ENCODE data around the gene RCAN2. TPM values are rescaled to one million over a fixed set of nuclear protein-coding genes. Genes with fewer than 3 reads are reported as not detected.

RCAN2 gene
- total RNA-seq, 1 donor from 2014 or later, result 4.6 TPM

DNA sequence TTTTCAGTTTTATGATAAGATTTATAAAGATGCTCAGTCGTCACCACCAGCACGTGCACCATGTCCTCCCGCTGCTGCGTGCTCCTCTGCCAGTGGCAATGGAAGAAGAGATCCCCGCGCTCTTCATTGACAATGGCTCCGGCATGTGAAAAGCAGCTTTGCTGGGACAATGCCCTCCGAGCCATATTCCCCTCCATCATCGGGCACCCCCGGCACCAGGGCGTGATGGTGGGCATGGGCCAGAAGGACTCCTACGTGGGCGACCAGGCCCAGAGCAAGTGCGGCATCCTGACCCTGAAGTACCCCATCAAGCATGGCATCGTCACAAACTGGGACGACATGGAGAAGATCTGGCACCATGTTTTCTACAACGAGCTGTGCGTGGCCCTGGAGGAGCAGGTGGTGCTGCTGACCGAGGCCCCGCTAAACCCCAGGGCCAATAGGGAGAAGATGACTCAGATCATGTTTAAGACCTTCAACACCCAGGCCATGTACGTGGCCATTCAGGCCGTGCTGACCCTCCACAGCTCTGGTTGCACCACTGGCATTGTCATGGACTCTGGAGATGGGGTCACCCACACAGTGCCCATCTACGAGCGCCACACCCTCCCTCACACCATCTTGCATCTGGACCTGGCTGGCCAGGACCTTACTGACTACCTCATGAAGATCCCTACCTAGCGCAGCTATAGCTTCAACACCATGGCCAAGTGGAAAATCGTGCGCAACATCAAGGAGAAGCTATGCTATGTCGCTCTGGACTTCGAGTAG lies 286.2 kb downstream of the RCAN2 start:
- H3K36me3 Mint-ChIP-seq, result no peaks in the 10 kb centered on the region
- peaks cover 4% of the 10 kb centered on the region for H3K9me3 Mint-ChIP-seq
- DNase-seq (ENCODE audit: extremely low spot score, unreplicated experiment), result no peak
- no peak overlapping the region for H3K4me3 Mint-ChIP-seq
- TF ChIP-seq, protein P1, sequence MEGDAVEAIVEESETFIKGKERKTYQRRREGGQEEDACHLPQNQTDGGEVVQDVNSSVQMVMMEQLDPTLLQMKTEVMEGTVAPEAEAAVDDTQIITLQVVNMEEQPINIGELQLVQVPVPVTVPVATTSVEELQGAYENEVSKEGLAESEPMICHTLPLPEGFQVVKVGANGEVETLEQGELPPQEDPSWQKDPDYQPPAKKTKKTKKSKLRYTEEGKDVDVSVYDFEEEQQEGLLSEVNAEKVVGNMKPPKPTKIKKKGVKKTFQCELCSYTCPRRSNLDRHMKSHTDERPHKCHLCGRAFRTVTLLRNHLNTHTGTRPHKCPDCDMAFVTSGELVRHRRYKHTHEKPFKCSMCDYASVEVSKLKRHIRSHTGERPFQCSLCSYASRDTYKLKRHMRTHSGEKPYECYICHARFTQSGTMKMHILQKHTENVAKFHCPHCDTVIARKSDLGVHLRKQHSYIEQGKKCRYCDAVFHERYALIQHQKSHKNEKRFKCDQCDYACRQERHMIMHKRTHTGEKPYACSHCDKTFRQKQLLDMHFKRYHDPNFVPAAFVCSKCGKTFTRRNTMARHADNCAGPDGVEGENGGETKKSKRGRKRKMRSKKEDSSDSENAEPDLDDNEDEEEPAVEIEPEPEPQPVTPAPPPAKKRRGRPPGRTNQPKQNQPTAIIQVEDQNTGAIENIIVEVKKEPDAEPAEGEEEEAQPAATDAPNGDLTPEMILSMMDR (conservative IDR thresholded peaks at IDR 0.05), result no peak
- peaks cover 5% of the 10 kb centered on the region for H3K27me3 Mint-ChIP-seq
- H3K27ac Mint-ChIP-seq, result no peak overlapping the region
- H3K4me1 Mint-ChIP-seq (ENCODE audit: unreplicated experiment), result no peaks in the 10 kb centered on the region

DNA sequence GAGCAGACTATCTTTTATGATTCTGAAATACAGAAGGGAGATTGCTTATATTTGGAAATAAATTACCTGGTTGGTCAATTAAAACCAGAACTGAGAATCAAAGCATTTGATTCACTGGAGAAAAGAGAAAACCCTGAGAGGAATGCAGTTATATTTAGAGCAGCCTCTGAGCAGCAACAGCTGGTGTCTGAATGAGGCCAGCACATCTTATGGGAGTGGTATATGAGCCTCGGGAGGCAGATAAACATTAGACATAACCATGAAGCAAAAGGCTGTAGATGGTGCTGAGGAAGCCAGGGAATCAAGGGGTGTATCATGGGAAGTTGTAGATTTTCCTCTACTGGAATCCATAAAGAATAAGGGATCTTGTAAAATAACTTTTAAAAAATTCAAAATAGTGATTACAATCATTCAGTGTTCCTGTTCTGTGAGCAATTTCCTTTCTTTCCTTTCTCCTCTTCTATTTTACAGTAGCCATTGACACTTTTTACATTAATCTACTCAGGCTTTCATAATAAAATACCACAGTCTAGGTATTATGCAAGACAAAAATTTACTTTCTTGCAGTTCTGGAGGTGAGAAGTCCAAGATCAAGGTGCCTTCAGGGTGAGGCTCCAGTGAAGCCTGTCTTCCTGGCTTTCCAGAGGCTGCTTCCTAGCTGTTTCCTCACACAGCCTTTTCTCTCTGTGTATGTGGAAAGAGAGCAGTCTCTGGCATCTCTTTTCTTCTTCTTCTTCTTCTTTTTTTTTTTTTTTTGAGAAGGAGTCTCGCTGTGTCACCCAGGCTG lies 287.7 kb downstream of the RCAN2 start:
- no peak for DNase-seq (ENCODE audit: extremely low spot score, unreplicated experiment)
- TF ChIP-seq, protein P1 (conservative IDR thresholded peaks at IDR 0.05), result no peak
- H3K27me3 Mint-ChIP-seq, result peaks cover 3% of the 10 kb centered on the region
- H3K27ac Mint-ChIP-seq, result no peak overlapping the region
- H3K4me1 Mint-ChIP-seq (ENCODE audit: unreplicated experiment), result no peaks in the 10 kb centered on the region
- H3K4me3 Mint-ChIP-seq, result no peak overlapping the region
- H3K36me3 Mint-ChIP-seq, result no peaks in the 10 kb centered on the region
- H3K9me3 Mint-ChIP-seq, result peaks cover 4% of the 10 kb centered on the region

DNA sequence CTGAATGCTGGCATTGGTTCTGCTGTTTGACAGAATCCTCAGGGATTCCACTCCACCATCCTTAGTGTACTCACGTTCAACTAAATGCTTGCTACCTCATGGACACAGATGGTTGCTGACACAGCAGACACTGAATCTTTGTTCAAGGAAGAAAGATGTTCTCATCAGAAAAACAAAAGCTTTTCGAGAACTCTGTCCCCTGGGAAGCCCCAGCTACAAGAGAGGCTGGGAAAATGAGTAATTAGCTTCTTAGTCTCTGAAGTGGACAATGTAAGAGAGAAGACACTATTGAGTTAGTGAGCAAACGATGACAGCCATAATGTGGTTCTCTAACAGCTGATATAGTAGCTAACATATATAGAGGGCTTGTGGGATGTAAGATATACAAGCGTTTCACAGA lies 289.5 kb downstream of the RCAN2 start:
- no peak for DNase-seq (ENCODE audit: extremely low spot score, unreplicated experiment)
- Mint-ChIP-seq H3K27me3 (no peaks in the 10 kb centered on the region), H3K27ac (no peak overlapping the region), H3K36me3 (no peaks in the 10 kb centered on the region), H3K4me1 (ENCODE audit: unreplicated experiment) (no peaks in the 10 kb centered on the region), H3K4me3 (no peak overlapping the region), H3K9me3 (peaks cover 4% of the 10 kb centered on the region)
- TF ChIP-seq, protein P1 (conservative IDR thresholded peaks at IDR 0.05), result no peak

DNA sequence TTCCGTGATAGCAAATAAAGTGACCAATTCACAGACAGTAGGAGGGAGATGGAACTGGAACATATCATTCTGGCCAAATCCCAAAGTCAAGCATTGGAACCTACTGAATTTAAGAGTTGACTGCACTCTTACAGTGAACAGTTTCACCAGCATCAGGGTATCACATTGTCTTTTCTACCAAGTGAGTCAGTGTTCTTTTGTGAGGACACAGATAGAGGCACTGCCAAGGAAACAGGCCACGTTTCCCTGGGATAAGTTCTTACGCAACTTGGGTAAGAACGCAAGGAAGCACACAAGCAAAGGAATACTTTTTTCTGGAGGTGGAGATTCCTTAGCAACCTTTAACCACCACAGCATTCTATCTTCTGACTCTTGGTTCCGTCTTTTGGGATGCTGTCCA lies 291.9 kb downstream of the RCAN2 start:
- no peak for DNase-seq (ENCODE audit: extremely low spot score, unreplicated experiment)
- Mint-ChIP-seq H3K9me3 (peaks cover 4% of the 10 kb centered on the region), H3K36me3 (no peaks in the 10 kb centered on the region), H3K4me3 (no peak overlapping the region), H3K27me3 (no peaks in the 10 kb centered on the region), H3K4me1 (ENCODE audit: unreplicated experiment) (no peaks in the 10 kb centered on the region), H3K27ac (no peak overlapping the region)
- TF ChIP-seq, protein P1 (conservative IDR thresholded peaks at IDR 0.05), result no peak

DNA sequence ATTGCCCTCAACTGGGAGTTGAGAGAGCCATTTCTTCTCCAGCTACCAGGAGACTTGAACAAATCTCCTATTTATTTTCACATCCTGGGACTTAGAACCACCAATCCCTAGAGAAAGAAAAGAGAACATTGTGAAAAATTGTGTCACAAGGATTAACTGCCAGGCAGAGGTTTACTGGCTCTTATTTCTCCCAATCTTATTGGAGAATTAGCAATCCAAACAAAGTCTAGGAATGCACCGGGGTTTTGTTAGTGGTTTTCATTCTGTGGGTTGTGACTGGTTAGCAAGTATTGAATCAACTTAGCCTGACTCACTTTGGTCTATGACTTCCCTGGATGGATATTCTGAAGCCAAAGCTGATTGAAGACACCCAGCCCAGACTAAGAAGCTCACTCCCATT lies 299.3 kb downstream of the RCAN2 start:
- H3K9me3 Mint-ChIP-seq, result no peaks in the 10 kb centered on the region
- no peak overlapping the region for H3K4me3 Mint-ChIP-seq
- TF ChIP-seq, protein P1 (conservative IDR thresholded peaks at IDR 0.05), result no peak
- no peaks in the 10 kb centered on the region for H3K27me3 Mint-ChIP-seq
- no peak for DNase-seq (ENCODE audit: extremely low spot score, unreplicated experiment)
- no peak overlapping the region for H3K27ac Mint-ChIP-seq
- no peaks in the 10 kb centered on the region for H3K36me3 Mint-ChIP-seq
- no peaks in the 10 kb centered on the region for H3K4me1 Mint-ChIP-seq (ENCODE audit: unreplicated experiment)

Measured in type B pancreatic cell (in vitro differentiated cells).